Neural progenitor cell (in vitro differentiated cells): Measurements from ENCODE around the gene ANKRD11. TPM values are rescaled to one million over a fixed set of nuclear protein-coding genes. Genes with fewer than 3 reads are reported as not detected.

ENCODE experiments used
- DNase-seq: peaks from one replicate; pipeline ENCODE4 v3.0.0-alpha.2; 2016; ENCODE audit warnings: low spot score
- H2AFZ ChIP-seq: fragments of 200-600 bp; sonication (generic); replicated peaks from 2 replicates; pipeline ENCODE4 v1.6.1; 2016; ENCODE audit warnings: antibody characterized with exemption
- H3F3A ChIP-seq: fragments of 200-600 bp; sonication (generic); 2 replicates; pipeline ENCODE4 v1.6.1; 2016; ENCODE audit warnings: antibody characterized with exemption, low read depth
- H3K27ac ChIP-seq: fragments of 200-600 bp; sonication (generic); 2 replicates; pipeline ENCODE4 v1.5.1; 2016; ENCODE audit warnings: mild to moderate bottlenecking
- H3K27me3 ChIP-seq: fragments of 200-600 bp; sonication (generic); 2 replicates; pipeline ENCODE4 v1.6.1; 2016; ENCODE audit warnings: mild to moderate bottlenecking, moderate library complexity
- H3K36me3 ChIP-seq: fragments of 200-600 bp; sonication (generic); 2 replicates; pipeline ENCODE4 v1.5.1; 2016
- H3K4me1 ChIP-seq: fragments of 200-600 bp; sonication (generic); 2 replicates; pipeline ENCODE4 v1.6.1; 2016; ENCODE audit warnings: mixed run types
- H3K4me2 ChIP-seq: fragments of 200-600 bp; sonication (generic); 2 replicates; pipeline ENCODE4 v1.6.1; 2016
- H3K4me3 ChIP-seq: fragments of 200-600 bp; sonication (generic); 2 replicates; pipeline ENCODE4 v1.5.1; 2016
- H3K79me2 ChIP-seq: fragments of 200-600 bp; sonication (generic); 2 replicates; pipeline ENCODE4 v1.6.1; 2016; ENCODE audit warnings: low read depth
- H3K9ac ChIP-seq: fragments of 200-600 bp; sonication (generic); 2 replicates; pipeline ENCODE4 v1.6.1; 2016
- H3K9me3 ChIP-seq: fragments of 200-600 bp; sonication (generic); 2 replicates; pipeline ENCODE4 v1.5.1; 2016; ENCODE audit warnings: low read depth
- H4K20me1 ChIP-seq: fragments of 200-600 bp; sonication (generic); 2 replicates; pipeline ENCODE4 v1.6.1; 2016; ENCODE audit warnings: low read depth
- H3K27ac Mint-ChIP-seq: 3 replicates; pipeline ENCODE4 v1.8.0; 2021; ENCODE audit warnings: mixed read lengths
- H3K27me3 Mint-ChIP-seq: 2 replicates; pipeline ENCODE4 v1.8.0; 2022; ENCODE audit warnings: low read depth, mild to moderate bottlenecking, inconsistent platforms, moderate library complexity, mixed read lengths; ENCODE audit not compliant: insufficient read depth
- H3K36me3 Mint-ChIP-seq: 3 replicates; pipeline ENCODE4 v1.8.0; 2021; ENCODE audit warnings: mixed read lengths
- H3K4me1 Mint-ChIP-seq: 3 replicates; pipeline ENCODE4 v1.8.0; 2021; ENCODE audit warnings: mixed read lengths
- H3K4me3 Mint-ChIP-seq: 3 replicates; pipeline ENCODE4 v1.8.0; 2021; ENCODE audit warnings: mild to moderate bottlenecking, moderate library complexity, mixed read lengths
- H3K9me3 Mint-ChIP-seq: 3 replicates; pipeline ENCODE4 v1.8.0; 2020; ENCODE audit warnings: mixed read lengths
- EZH2 ChIP-seq: fragments of 200-600 bp; sonication (generic); IDR thresholded peaks from 2 replicates; pipeline ENCODE4 v1.6.1; 2017; ENCODE audit warnings: antibody characterized with exemption, mild to moderate bottlenecking, moderate library complexity
- EZH2phosphoT487 ChIP-seq: fragments of 200-600 bp; sonication (generic); IDR thresholded peaks from 2 replicates; pipeline ENCODE4 v1.6.1; 2017; ENCODE audit warnings: antibody characterized with exemption
- total RNA-seq: library from RNA; depleted of rRNA; stranded (reverse); fragments of >200 nt; gene quantifications from 2 replicates; pipeline ENCODE4 v1.2.3, GENCODE V29; 2015; ENCODE audit warnings: low replicate concordance
- TF ChIP-seq, protein P1 (sequence below): fragments of 200-600 bp; sonication (generic); IDR thresholded peaks from 2 replicates; pipeline ENCODE4 v1.5.1; 2017; ENCODE audit warnings: antibody characterized with exemption, mild to moderate bottlenecking

Gene ANKRD11
- total RNA-seq, 1 donor from 2014 or later: 47.3 TPM

DNA sequence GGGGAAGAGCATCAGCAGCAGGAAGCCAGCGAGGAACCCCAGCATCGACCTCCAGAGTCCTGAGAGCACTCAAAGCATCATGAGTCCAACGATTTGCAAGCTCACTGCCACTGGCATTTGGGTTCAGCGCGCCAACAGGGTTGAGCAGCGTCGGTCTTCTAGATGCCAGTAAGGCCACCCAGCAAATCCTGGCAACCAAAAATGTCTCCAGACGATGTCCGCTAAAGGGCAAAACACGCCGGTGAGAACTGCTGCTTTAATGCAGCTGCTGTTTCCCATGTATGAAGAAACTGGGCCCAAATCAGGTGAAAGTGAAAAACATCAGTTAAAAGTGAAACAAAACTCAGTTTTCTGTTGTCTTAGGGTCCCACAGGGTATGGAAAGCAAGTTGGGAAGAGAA, 70.2 kb downstream of the ANKRD11 start:
- no peaks in the 10 kb centered on the region for H3K27me3 ChIP-seq
- no peak for DNase-seq
- peaks cover 2% of the 10 kb centered on the region for H3K4me1 ChIP-seq
- Mint-ChIP-seq H3K27me3 (no peaks in the 10 kb centered on the region), H3K27ac (no peak overlapping the region), H3K36me3 (peaks cover 29% of the 10 kb centered on the region), H3K4me3 (no peak overlapping the region), H3K9me3 (no peaks in the 10 kb centered on the region), H3K4me1 (peaks cover 31% of the 10 kb centered on the region)
- H3K9me3 ChIP-seq: no peaks in the 10 kb centered on the region
- H3K4me3 ChIP-seq: no peak overlapping the region
- peaks cover 95% of the 10 kb centered on the region for H4K20me1 ChIP-seq
- H3K27ac ChIP-seq: no peak overlapping the region
- H3K79me2 ChIP-seq: peaks cover 97% of the 10 kb centered on the region
- H3K36me3 ChIP-seq: no peaks in the 10 kb centered on the region
- peaks cover 6% of the 10 kb centered on the region for H3F3A ChIP-seq
- H3K9ac ChIP-seq: no peak overlapping the region
- TF ChIP-seq EZH2: no peak
- no peak for TF ChIP-seq EZH2phosphoT487
- TF ChIP-seq, protein P1, sequence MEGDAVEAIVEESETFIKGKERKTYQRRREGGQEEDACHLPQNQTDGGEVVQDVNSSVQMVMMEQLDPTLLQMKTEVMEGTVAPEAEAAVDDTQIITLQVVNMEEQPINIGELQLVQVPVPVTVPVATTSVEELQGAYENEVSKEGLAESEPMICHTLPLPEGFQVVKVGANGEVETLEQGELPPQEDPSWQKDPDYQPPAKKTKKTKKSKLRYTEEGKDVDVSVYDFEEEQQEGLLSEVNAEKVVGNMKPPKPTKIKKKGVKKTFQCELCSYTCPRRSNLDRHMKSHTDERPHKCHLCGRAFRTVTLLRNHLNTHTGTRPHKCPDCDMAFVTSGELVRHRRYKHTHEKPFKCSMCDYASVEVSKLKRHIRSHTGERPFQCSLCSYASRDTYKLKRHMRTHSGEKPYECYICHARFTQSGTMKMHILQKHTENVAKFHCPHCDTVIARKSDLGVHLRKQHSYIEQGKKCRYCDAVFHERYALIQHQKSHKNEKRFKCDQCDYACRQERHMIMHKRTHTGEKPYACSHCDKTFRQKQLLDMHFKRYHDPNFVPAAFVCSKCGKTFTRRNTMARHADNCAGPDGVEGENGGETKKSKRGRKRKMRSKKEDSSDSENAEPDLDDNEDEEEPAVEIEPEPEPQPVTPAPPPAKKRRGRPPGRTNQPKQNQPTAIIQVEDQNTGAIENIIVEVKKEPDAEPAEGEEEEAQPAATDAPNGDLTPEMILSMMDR: no peak
- H3K4me2 ChIP-seq: no peak overlapping the region
- H2AFZ ChIP-seq: no peak overlapping the region

DNA sequence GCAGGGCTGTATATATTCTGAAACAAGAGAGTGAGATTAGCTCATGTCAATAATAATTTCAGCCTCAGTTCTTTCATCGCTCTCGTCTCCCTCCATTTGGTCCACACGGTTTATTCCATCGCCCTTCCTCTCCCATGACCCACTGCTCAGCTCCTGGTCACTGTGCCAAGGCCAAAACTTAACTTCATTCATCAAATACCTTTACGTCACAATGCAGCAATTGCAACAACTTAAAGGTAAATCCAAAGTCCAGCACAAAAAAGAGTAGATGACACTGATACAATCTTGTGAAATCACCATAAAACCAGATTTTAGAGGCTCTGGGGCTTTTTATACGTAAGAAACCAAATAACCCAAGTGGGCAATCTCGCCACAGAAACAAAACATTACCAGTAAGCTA, 72.0 kb downstream of the ANKRD11 start:
- H4K20me1 ChIP-seq: peaks cover 95% of the 10 kb centered on the region
- H3K4me2 ChIP-seq: no peak overlapping the region
- no peaks in the 10 kb centered on the region for H3K9me3 ChIP-seq
- peaks cover 14% of the 10 kb centered on the region for H3F3A ChIP-seq
- H3K27me3 Mint-ChIP-seq: no peaks in the 10 kb centered on the region
- H3K4me3 Mint-ChIP-seq: no peak overlapping the region
- peaks cover 12% of the 10 kb centered on the region for H3K4me1 ChIP-seq
- H2AFZ ChIP-seq: no peak overlapping the region
- no peaks in the 10 kb centered on the region for H3K27me3 ChIP-seq
- no peak overlapping the region for H3K27ac ChIP-seq
- H3K36me3 ChIP-seq: no peaks in the 10 kb centered on the region
- no peak overlapping the region for H3K27ac Mint-ChIP-seq
- no peak for TF ChIP-seq EZH2
- TF ChIP-seq, protein P1: no peak
- no peak overlapping the region for H3K4me3 ChIP-seq
- H3K4me1 Mint-ChIP-seq: peaks cover 34% of the 10 kb centered on the region
- peaks cover 97% of the 10 kb centered on the region for H3K79me2 ChIP-seq
- peaks cover 22% of the 10 kb centered on the region for H3K36me3 Mint-ChIP-seq
- H3K9me3 Mint-ChIP-seq: no peaks in the 10 kb centered on the region
- no peak for DNase-seq
- H3K9ac ChIP-seq: no peak overlapping the region

DNA sequence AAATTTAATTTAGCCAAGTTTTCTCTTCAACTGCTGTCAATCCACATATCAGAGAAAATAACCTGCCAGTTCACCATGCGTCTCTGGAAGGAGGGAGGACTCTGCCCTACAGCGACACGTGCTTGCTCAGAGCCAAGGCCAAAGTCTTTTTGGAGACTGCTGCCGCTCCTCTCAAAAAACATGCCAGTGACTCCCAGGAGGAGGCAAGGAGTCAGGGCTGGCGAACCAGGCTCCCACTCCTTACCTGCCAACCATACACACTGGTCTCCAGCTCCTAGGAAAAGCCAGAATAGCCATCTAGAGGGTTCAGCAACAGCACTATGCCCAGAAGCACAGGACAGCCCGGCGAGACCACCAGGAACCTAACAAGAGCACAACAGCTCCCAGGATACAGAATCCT, 73.0 kb downstream of the ANKRD11 start:
- peaks cover 95% of the 10 kb centered on the region for H4K20me1 ChIP-seq

More for the DNA sequence above, 73.0 kb downstream of the ANKRD11 start:
- no peaks in the 10 kb centered on the region for H3K27me3 Mint-ChIP-seq
- H3K27me3 ChIP-seq: no peaks in the 10 kb centered on the region
- no peaks in the 10 kb centered on the region for H3K9me3 ChIP-seq
- no peak overlapping the region for H3K4me2 ChIP-seq
- no peaks in the 10 kb centered on the region for H3K36me3 ChIP-seq
- no peak for DNase-seq
- no peak overlapping the region for H3K27ac ChIP-seq
- TF ChIP-seq, protein P1: no peak
- TF ChIP-seq EZH2phosphoT487 (no peak), EZH2 (no peak)
- H3K4me3 Mint-ChIP-seq: no peak overlapping the region
- H3K9ac ChIP-seq: no peak overlapping the region
- H3K4me3 ChIP-seq: no peak overlapping the region
- H3K36me3 Mint-ChIP-seq: peaks cover 22% of the 10 kb centered on the region
- H3K79me2 ChIP-seq: peaks cover 97% of the 10 kb centered on the region
- H3K4me1 Mint-ChIP-seq: peaks cover 41% of the 10 kb centered on the region
- no peaks in the 10 kb centered on the region for H3K9me3 Mint-ChIP-seq
- H3K27ac Mint-ChIP-seq: no peak overlapping the region
- peaks cover 22% of the 10 kb centered on the region for H3K4me1 ChIP-seq
- no peak overlapping the region for H2AFZ ChIP-seq
- peaks cover 22% of the 10 kb centered on the region for H3F3A ChIP-seq
